Activated CD8-positive, alpha-beta memory T cell treated with anti-CD3 and anti-CD28 coated beads for 48 hours (primary cell): ENCODE data around the gene COPS2.

Experiments used
- DNase-seq, 3 experiments: peaks; one replicate each; pipeline ENCODE4 v3.0.0-alpha.2; 2020; ENCODE audit warnings: low read depth in 2 of 3, low spot score in 2 of 3

The COPS2 gene

GRCh38 chr15:49155834-49156627, 632 bp upstream of the COPS2 start:
- no peak for DNase-seq

GRCh38 chr15:49154799-49155109, 645 bp downstream of the COPS2 start:
- no peak for DNase-seq

GRCh38 chr15:49154359-49154758, 1.0 kb downstream of the COPS2 start:
- DNase-seq, result no peak

GRCh38 chr15:49152552-49153312, 2.7 kb downstream of the COPS2 start:
- no peak for DNase-seq

GRCh38 chr15:49151831-49152230, 3.6 kb downstream of the COPS2 start:
- DNase-seq, result no peak

GRCh38 chr15:49148727-49149126, 6.7 kb downstream of the COPS2 start:
- no peak for DNase-seq

GRCh38 chr15:49148298-49148697, 7.1 kb downstream of the COPS2 start:
- no peak for DNase-seq

- DNase-seq, result no peak
Measured at GRCh38 chr15:49145651-49146609, 9.5 kb downstream of the COPS2 start.

GRCh38 chr15:49137861-49138260, 17.5 kb downstream of the COPS2 start:
- DNase-seq, result no peak

GRCh38 chr15:49135911-49136310, 19.5 kb downstream of the COPS2 start:
- DNase-seq, result no peak

GRCh38 chr15:49135342-49135857, 20.0 kb downstream of the COPS2 start:
- no peak for DNase-seq

- no peak for DNase-seq
Measured at GRCh38 chr15:49134683-49135341, 20.6 kb downstream of the COPS2 start.

- DNase-seq, result no peak
Measured at GRCh38 chr15:49131403-49131802, 24.0 kb downstream of the COPS2 start.

GRCh38 chr15:49124371-49124770, 31.0 kb downstream of the COPS2 start:
- no peak for DNase-seq

GRCh38 chr15:49122541-49123062, 32.8 kb downstream of the COPS2 start:
- DNase-seq, result no peak

- no peak for DNase-seq
Measured at GRCh38 chr15:49121901-49122300, 33.5 kb downstream of the COPS2 start.

- DNase-seq, result no peak
Measured at GRCh38 chr15:49120832-49121231, 34.6 kb downstream of the COPS2 start.

- no peak for DNase-seq
Measured at GRCh38 chr15:49116108-49116857, 39.1 kb downstream of the COPS2 start.

GRCh38 chr15:49115062-49115461, 40.3 kb downstream of the COPS2 start:
- DNase-seq, result no peak
